ENCODE results near the gene PICALM. TPM values are rescaled to one million over a fixed set of nuclear protein-coding genes. Genes with fewer than 3 reads are reported as not detected.

Gene PICALM
- total RNA-seq, 2 experiments from 2014 or later = 194 to 199 TPM

DNA sequence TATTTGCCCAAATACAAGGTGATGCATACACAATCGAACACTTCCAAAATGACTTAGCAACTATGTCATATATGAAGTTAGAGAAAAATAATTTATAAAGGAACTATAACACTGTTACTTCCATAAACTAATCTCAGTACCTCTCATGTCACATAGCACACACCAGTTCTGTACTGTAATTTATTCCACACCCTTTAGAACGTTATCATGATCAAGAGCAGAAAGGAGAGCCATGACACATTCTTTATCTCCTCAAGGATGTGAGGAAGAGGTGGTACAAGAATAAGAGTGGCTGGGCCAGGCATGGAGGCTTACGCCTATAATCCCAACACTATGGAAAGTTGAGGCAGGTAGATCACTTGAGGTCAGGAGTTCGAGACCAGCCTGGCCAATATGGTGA lies 31.1 kb downstream of the PICALM start:
- H3K36me3 Mint-ChIP-seq (ENCODE audit: low read depth) = peaks cover 28% of the 10 kb centered on the region
- DNase-seq = no peak
- ChIA-PET CTCF (no interaction called here), POLR2A (no interaction called here)
- H3K4me3 Mint-ChIP-seq = no peak overlapping the region
- no peaks in the 10 kb centered on the region for H3K9me3 Mint-ChIP-seq
- H3K4me1 Mint-ChIP-seq = peaks cover 46% of the 10 kb centered on the region
- H3K27ac Mint-ChIP-seq = no peak overlapping the region
- H3K27me3 Mint-ChIP-seq = no peaks in the 10 kb centered on the region

GRCh38 chr11:86035920-86036319 lies 33.0 kb downstream of the PICALM start:
- POLR2A ChIA-PET = no interaction called here
- peaks cover 41% of the 10 kb centered on the region for H3K36me3 Mint-ChIP-seq (ENCODE audit: low read depth)
- no peak for DNase-seq
- H3K9me3 Mint-ChIP-seq = no peaks in the 10 kb centered on the region
- no peak overlapping the region for H3K27ac Mint-ChIP-seq
- CTCF ChIA-PET = no interaction called here
- no peak overlapping the region for H3K4me3 Mint-ChIP-seq
- H3K4me1 Mint-ChIP-seq = peaks cover 44% of the 10 kb centered on the region
- no peaks in the 10 kb centered on the region for H3K27me3 Mint-ChIP-seq

DNA sequence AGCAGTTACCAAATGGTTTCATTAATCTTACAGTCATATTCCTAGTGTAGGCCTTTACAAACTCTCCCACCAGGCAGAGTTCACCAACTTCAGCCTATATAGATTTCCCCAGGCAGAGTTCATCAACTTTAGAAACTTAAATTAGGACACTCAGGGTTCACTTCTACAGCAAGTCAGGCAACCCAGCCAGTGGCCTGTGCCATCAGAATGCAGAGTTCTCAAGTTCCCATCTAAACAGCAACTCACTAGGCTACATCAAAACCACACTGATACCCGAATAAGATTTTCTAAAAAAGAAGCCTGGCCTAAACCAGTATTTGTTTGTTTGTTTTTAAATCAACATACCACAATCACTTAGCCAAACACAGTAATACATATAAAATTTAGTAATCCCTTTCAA lies 33.7 kb downstream of the PICALM start:
- H3K4me3 Mint-ChIP-seq = no peak overlapping the region
- no peaks in the 10 kb centered on the region for H3K27me3 Mint-ChIP-seq
- CTCF ChIA-PET = no interaction called here
- DNase-seq = no peak
- H3K27ac Mint-ChIP-seq = no peak overlapping the region
- POLR2A ChIA-PET = no interaction called here
- peaks cover 39% of the 10 kb centered on the region for H3K4me1 Mint-ChIP-seq
- no peaks in the 10 kb centered on the region for H3K9me3 Mint-ChIP-seq
- H3K36me3 Mint-ChIP-seq (ENCODE audit: low read depth) = peaks cover 43% of the 10 kb centered on the region

DNA sequence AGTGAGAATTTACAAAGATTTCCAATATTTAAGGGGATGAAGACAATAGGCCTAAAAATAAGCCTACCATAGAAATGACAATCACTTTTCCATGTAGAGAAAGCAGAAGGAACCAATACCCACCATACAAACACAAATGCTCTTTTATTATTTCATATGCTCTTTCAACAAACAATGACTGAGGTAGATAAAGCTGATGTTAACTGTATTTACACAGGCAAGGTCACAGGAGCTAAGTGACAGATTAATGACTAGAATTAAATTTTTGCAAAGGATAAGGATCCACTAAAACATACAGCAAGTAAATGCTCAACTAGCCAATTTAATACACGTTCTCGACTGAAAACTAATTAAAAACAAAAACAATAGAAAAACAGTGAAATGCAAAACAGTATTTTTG lies 34.2 kb downstream of the PICALM start:
- ChIA-PET CTCF (interaction anchor here (1.1 kb wide), 1 partner anchor 184 kb away, joined by 3 read pairs; no protein-coding TSS in a partner anchor), POLR2A (no interaction called here)
- Mint-ChIP-seq H3K9me3 (no peaks in the 10 kb centered on the region), H3K27ac (no peak overlapping the region), H3K4me1 (peaks cover 37% of the 10 kb centered on the region), H3K4me3 (no peak overlapping the region), H3K36me3 (ENCODE audit: low read depth) (peaks cover 43% of the 10 kb centered on the region), H3K27me3 (no peaks in the 10 kb centered on the region)
- DNase-seq = no peak

DNA sequence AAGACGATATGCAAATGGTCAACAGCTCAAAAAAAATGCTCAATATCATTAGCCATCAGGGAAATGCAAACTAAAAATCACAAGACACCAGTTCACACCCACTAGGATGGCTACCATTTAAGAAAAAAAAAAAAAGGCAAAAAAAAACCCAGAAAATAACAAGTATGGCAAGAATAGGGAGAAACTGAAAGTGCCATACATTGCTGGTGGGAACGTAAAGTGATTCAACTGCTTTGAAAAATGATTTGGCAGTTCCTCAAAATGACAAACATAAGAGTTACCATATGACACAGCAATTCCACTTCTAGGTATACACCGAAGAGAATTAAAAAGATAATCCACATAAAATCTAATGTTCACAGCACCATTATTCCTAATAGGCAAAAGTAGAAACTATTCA lies 47.5 kb downstream of the PICALM start:
- H3K4me1 Mint-ChIP-seq = peaks cover 41% of the 10 kb centered on the region
- no peaks in the 10 kb centered on the region for H3K9me3 Mint-ChIP-seq
- H3K27me3 Mint-ChIP-seq = no peaks in the 10 kb centered on the region
- peak overlapping the region; percentile 18 for H3K4me3 Mint-ChIP-seq
- POLR2A ChIA-PET = interaction anchor here (1.1 kb wide), 2 partner anchors 9 to 269 kb away, joined by 3 to 4 read pairs; no protein-coding TSS in a partner anchor
- no peak for DNase-seq
- H3K36me3 Mint-ChIP-seq (ENCODE audit: low read depth) = peaks cover 77% of the 10 kb centered on the region
- CTCF ChIA-PET = no interaction called here
- no peak overlapping the region for H3K27ac Mint-ChIP-seq

- no peaks in the 10 kb centered on the region for H3K27me3 Mint-ChIP-seq
- POLR2A ChIA-PET = no interaction called here
- peaks cover 79% of the 10 kb centered on the region for H3K36me3 Mint-ChIP-seq (ENCODE audit: low read depth)
- H3K4me1 Mint-ChIP-seq = peaks cover 43% of the 10 kb centered on the region
- CTCF ChIA-PET = no interaction called here
- no peak overlapping the region for H3K27ac Mint-ChIP-seq
- H3K4me3 Mint-ChIP-seq = no peak overlapping the region
- no peaks in the 10 kb centered on the region for H3K9me3 Mint-ChIP-seq
- no peak for DNase-seq
Observed at GRCh38 chr11:86018249-86018648, 50.6 kb downstream of the PICALM start.

GRCh38 chr11:86016451-86016850 lies 52.4 kb downstream of the PICALM start:
- ChIA-PET CTCF (interaction anchor here (0.6 to 1.1 kb wide), 4 partner anchors 25 to 275 kb away, joined by 3 to 5 read pairs (median 3); no protein-coding TSS in a partner anchor), POLR2A (interaction anchor here (1.0 to 1.5 kb wide), 3 partner anchors 13 to 191 kb away, joined by 3 read pairs; no protein-coding TSS in a partner anchor)
- Mint-ChIP-seq H3K9me3 (no peaks in the 10 kb centered on the region), H3K4me1 (peaks cover 30% of the 10 kb centered on the region), H3K4me3 (no peak overlapping the region), H3K36me3 (ENCODE audit: low read depth) (peaks cover 71% of the 10 kb centered on the region), H3K27ac (no peak overlapping the region), H3K27me3 (no peaks in the 10 kb centered on the region)
- DNase-seq = no peak

- ChIA-PET CTCF (interaction anchor here (0.6 to 1.2 kb wide), 3 partner anchors 10 to 152 kb away, joined by 3 read pairs; no protein-coding TSS in a partner anchor), POLR2A (interaction anchor here (0.8 to 1.5 kb wide), 3 partner anchors 52 to 191 kb away, joined by 3 read pairs; no protein-coding TSS in a partner anchor)
- DNase-seq = no peak
- H3K4me1 Mint-ChIP-seq = peaks cover 23% of the 10 kb centered on the region
- no peaks in the 10 kb centered on the region for H3K9me3 Mint-ChIP-seq
- no peaks in the 10 kb centered on the region for H3K27me3 Mint-ChIP-seq
- H3K36me3 Mint-ChIP-seq (ENCODE audit: low read depth) = peaks cover 66% of the 10 kb centered on the region
- no peak overlapping the region for H3K27ac Mint-ChIP-seq
- H3K4me3 Mint-ChIP-seq = no peak overlapping the region
Observed at GRCh38 chr11:86015699-86016098, 53.2 kb downstream of the PICALM start.

DNA sequence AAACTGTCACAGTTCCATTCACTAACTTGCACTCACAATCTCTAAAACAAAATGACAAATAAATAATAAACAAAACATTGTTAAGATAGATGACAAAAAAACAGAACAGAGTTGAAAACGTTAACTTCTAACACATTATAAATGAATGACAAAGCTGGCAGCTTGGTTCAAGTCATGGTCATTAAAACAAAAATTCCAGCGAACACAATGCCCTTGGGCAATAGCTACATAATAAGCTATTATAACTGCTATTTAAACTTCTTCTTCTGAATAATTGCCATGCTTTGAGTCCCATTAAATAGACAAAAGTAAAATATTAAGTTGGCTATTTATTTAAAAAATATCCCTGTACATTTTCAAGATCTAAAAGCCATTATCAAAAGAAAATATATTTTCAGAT lies 54.7 kb downstream of the PICALM start:
- POLR2A ChIA-PET = no interaction called here
- Mint-ChIP-seq H3K27ac (no peak overlapping the region), H3K4me3 (no peak overlapping the region), H3K9me3 (no peaks in the 10 kb centered on the region), H3K4me1 (peaks cover 20% of the 10 kb centered on the region), H3K36me3 (ENCODE audit: low read depth) (peaks cover 67% of the 10 kb centered on the region), H3K27me3 (no peaks in the 10 kb centered on the region)
- DNase-seq = no peak
- CTCF ChIA-PET = interaction anchor here (0.8 to 1.8 kb wide), 4 partner anchors 28 to 278 kb away, joined by 3 to 9 read pairs (median 4); partner anchors contain the start of gene CCDC83

DNA sequence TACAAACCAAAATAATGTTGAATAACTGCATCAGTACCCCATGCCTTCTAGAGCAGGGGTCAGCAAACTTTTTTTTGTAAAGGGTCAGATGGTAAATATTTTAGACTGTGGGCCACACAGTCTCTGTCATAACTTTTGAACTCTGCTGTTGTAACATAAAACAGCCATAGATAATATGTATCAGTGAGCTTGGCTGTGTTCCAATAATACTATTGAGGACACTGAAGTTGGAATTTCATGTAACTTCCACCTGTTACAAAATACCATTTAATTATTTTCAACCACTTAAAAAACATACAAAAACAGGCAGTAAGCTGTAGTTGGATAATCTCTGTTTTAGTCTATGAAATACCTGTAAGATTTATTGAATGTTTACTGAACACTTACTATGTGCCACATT lies 55.2 kb downstream of the PICALM start:
- H3K36me3 Mint-ChIP-seq (ENCODE audit: low read depth) = peaks cover 67% of the 10 kb centered on the region
- H3K4me3 Mint-ChIP-seq = no peak overlapping the region
- H3K9me3 Mint-ChIP-seq = no peaks in the 10 kb centered on the region
- no peak for DNase-seq
- no peak overlapping the region for H3K27ac Mint-ChIP-seq
- no peaks in the 10 kb centered on the region for H3K27me3 Mint-ChIP-seq
- ChIA-PET CTCF (interaction anchor here (0.8 to 1.8 kb wide), 4 partner anchors 28 to 279 kb away, joined by 3 to 9 read pairs (median 4); partner anchors contain the start of gene CCDC83), POLR2A (no interaction called here)
- peaks cover 19% of the 10 kb centered on the region for H3K4me1 Mint-ChIP-seq

- Mint-ChIP-seq H3K4me3 (no peak overlapping the region), H3K27ac (no peak overlapping the region), H3K27me3 (no peaks in the 10 kb centered on the region), H3K4me1 (peaks cover 26% of the 10 kb centered on the region), H3K36me3 (ENCODE audit: low read depth) (peaks cover 70% of the 10 kb centered on the region), H3K9me3 (no peaks in the 10 kb centered on the region)
- ChIA-PET CTCF (no interaction called here), POLR2A (no interaction called here)
- DNase-seq = no peak
Observed at GRCh38 chr11:86011175-86011574, 57.7 kb downstream of the PICALM start.

DNA sequence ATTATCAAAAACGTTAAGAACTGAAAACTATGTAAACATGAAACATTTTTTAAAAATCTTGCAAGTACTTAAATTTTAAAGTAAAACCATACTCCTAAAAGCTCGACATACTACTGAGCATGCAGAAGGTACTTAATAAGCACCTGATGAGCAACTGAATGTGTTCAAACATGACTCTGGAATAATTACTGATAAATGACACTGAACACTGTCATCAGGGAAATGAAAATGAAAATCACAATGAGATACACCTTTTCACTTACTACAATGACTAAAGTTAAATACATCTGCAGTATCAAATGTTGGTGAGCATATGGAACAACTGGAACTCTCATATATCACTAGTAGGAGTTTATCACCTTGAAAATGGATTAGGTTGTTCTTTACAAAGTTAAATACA lies 65.2 kb downstream of the PICALM start:
- H3K36me3 Mint-ChIP-seq (ENCODE audit: low read depth) = peaks cover 80% of the 10 kb centered on the region
- no peak overlapping the region for H3K27ac Mint-ChIP-seq
- peaks cover 14% of the 10 kb centered on the region for H3K4me1 Mint-ChIP-seq
- POLR2A ChIA-PET = interaction anchor here (0.9 kb wide), 1 partner anchor 24 kb away, joined by 4 read pairs; no protein-coding TSS in a partner anchor
- H3K27me3 Mint-ChIP-seq = no peaks in the 10 kb centered on the region
- no peak overlapping the region for H3K4me3 Mint-ChIP-seq
- DNase-seq = no peak
- CTCF ChIA-PET = interaction anchor here (1.3 to 1.5 kb wide), 2 partner anchors 149 to 190 kb away, joined by 4 read pairs; partner anchors contain the start of gene CCDC83
- H3K9me3 Mint-ChIP-seq = no peaks in the 10 kb centered on the region

DNA sequence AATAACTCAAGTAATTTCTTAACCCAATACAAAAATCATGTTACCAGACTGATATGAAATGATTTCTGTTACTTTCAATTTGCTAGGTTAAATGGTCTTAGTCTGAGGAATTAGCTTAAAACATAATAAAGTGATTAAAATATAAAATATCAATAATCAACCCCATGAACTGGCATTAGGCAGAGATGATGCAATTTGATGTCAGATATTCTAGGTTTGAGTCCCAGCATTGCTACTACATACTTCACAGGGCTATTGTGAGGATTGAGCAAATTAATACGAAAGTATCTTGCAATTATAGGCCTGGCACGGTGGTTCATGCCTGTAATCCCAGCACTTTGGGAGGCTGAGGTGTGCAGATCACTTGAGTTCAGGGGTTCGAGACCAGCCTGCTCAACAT lies 66.5 kb downstream of the PICALM start:
- POLR2A ChIA-PET = no interaction called here
- H3K27ac Mint-ChIP-seq = no peak overlapping the region
- H3K4me3 Mint-ChIP-seq = no peak overlapping the region
- H3K4me1 Mint-ChIP-seq = peaks cover 5% of the 10 kb centered on the region
- no peaks in the 10 kb centered on the region for H3K9me3 Mint-ChIP-seq
- H3K36me3 Mint-ChIP-seq (ENCODE audit: low read depth) = peaks cover 76% of the 10 kb centered on the region
- DNase-seq = no peak
- CTCF ChIA-PET = interaction anchor here (1.3 to 1.5 kb wide), 2 partner anchors 148 to 191 kb away, joined by 4 read pairs; partner anchors contain the start of gene CCDC83
- no peaks in the 10 kb centered on the region for H3K27me3 Mint-ChIP-seq

DNA sequence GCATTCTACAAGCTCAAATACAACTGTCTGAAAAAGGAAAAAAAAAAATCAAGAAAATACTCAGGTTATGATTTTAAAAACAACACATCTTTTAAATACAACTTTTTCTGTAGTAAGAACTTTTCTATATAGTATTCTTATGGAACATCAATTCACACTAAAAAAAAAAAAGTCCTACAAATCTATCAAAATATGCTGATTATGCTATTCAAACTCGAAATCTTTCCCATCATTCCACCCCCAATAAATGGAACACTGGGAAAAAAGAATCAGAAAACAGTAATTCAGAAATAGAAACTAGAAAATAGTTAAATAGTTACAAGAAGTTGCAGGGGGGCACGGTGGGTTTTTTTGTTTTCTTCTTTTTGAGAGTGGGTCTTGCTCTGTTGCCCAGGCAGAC lies 77.4 kb downstream of the PICALM start:
- H3K27ac Mint-ChIP-seq = no peak overlapping the region
- H3K36me3 Mint-ChIP-seq (ENCODE audit: low read depth) = peaks cover 61% of the 10 kb centered on the region
- H3K4me1 Mint-ChIP-seq = peaks cover 15% of the 10 kb centered on the region
- no peaks in the 10 kb centered on the region for H3K27me3 Mint-ChIP-seq
- ChIA-PET POLR2A (no interaction called here), CTCF (interaction anchor here (1.4 kb wide), 1 partner anchor 50 kb away, joined by 4 read pairs; no protein-coding TSS in a partner anchor)
- no peaks in the 10 kb centered on the region for H3K9me3 Mint-ChIP-seq
- no peak for DNase-seq
- no peak overlapping the region for H3K4me3 Mint-ChIP-seq
